Measurements from ENCODE around the gene SPOCK1.

SPOCK1 gene

DNA sequence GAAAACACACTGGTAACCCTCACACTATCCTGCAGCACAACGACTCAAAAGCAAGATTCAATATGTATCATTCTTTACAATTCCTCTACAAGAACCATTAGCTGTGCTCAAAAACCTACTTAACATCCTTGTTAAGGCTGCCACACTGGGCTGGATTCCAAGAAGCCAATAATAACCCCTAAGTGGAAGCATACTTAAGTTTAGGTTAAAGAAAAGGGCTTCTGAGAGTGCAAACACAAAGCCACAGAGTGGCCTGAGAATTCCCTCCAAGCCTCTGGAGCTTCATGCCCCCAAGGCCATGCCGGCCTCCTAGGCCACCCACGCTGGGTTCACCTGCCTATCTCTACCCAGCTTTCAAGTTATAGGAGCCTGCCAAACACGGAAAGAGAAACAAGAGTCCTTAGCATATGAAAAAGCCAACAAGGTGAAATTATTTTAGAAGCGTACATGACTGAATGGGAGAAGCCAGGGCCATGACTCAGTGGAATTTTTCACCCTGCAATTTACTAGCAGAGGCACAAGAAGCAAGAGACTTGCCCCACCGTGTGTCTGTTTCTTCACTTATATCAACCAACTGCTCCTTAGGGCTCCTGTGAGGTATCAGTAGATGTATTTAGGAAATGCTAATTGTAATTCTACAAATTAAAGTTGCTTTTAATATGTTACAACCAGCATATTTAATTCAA lies 293.0 kb downstream of the SPOCK1 start:
- Histone ChIP-seq H3K4me3 (ENCODE audit: insufficient read depth in 1 of 2, low read depth in 1 of 2, low read length in 2 of 2) (no peak overlapping the region), H3K18ac (ENCODE audit: low read depth in 1 of 2, low read length in 2 of 2) (no peak overlapping the region), H2AK5ac (ENCODE audit: low read length, severe bottlenecking) (no peak overlapping the region), H3K9me3 (ENCODE audit: control insufficient read depth, low read length) (no peaks in the 10 kb centered on the region), H3K23ac (ENCODE audit: low read length in 2 of 2) (no peak overlapping the region), H3K79me1 (replicated peaks; ENCODE audit: low read length, poor library complexity, severe bottlenecking) (no peaks in the 10 kb centered on the region), H3K4me2 (ENCODE audit: low read length, poor library complexity, severe bottlenecking) (no peak overlapping the region), H3K36me3 (ENCODE audit: control insufficient read depth in 1 of 2, insufficient read depth in 2 of 2, low read depth in 1 of 2, low read length in 2 of 2) (no peaks in the 10 kb centered on the region), H3K4me1 (ENCODE audit: control insufficient read depth, insufficient read depth, low read depth, low read length) (no peaks in the 10 kb centered on the region), H2BK15ac (ENCODE audit: low read depth, poor library complexity, severe bottlenecking) (no peak overlapping the region), H3K14ac (ENCODE audit: low read length in 2 of 2) (no peak overlapping the region), H3K4ac (ENCODE audit: low read depth in 1 of 2, low read length in 2 of 2) (no peak overlapping the region), H4K8ac (ENCODE audit: low read length) (no peak overlapping the region), H2BK12ac (ENCODE audit: low read length in 2 of 2) (no peak overlapping the region), H4K91ac (ENCODE audit: low read length) (no peak overlapping the region), H3K9ac (ENCODE audit: low read length) (no peak overlapping the region), H2BK5ac (ENCODE audit: low read depth, low read length, poor library complexity, severe bottlenecking) (no peak overlapping the region), H2AFZ (ENCODE audit: low read depth, low read length) (no peak overlapping the region), H2BK120ac (ENCODE audit: low read depth, low read length) (no peak overlapping the region), H3K27me3 (ENCODE audit: control insufficient read depth in 1 of 2, insufficient read depth in 1 of 2, low read length in 2 of 2) (no peaks in the 10 kb centered on the region), H3K27ac (ENCODE audit: low read length, poor library complexity, severe bottlenecking) (no peak overlapping the region)
- 65% methylated on average over 5 of the region's 6 CpGs for WGBS
- no peak for DNase-seq

DNA sequence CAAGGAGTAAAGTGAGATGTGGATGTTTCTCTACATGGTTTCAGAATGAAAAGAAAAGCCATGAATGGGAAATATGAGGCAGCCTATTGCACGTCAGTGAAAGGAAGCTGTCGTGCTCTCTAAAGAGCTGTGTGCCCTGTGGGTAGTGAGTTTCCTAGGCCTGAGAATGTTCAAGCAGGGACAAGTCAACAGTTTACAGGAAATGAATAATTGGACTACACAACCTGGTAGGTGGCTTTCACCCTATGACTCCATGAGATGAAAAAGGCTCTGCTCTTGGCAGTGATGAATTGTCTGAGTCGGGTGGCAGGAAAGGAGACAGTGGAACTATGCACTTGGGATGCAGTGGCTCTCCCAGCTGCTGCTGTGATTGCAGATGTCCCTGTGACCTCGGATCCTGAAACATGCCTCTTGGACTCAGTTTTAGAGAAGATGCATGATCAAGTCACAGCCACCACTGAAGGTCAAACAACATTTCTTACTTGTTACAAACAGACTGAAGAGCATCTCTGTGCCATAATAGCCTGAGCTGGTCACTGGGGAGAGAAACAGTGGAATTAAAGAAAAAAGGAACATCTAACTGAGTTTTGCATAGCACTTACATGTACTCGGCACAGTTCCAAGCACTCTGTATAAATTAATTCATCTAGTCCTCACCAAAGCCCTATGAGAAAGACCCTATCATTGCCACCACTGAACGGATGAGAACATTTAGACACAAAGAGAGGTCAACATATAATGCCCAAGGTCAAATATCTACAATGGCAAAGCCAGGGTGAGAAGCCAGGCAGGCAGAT lies 293.7 kb downstream of the SPOCK1 start:
- H3K27ac ChIP-seq (ENCODE audit: low read length, poor library complexity, severe bottlenecking): no peak overlapping the region
- no peak overlapping the region for H2AK5ac ChIP-seq (ENCODE audit: low read length, severe bottlenecking)

DNA sequence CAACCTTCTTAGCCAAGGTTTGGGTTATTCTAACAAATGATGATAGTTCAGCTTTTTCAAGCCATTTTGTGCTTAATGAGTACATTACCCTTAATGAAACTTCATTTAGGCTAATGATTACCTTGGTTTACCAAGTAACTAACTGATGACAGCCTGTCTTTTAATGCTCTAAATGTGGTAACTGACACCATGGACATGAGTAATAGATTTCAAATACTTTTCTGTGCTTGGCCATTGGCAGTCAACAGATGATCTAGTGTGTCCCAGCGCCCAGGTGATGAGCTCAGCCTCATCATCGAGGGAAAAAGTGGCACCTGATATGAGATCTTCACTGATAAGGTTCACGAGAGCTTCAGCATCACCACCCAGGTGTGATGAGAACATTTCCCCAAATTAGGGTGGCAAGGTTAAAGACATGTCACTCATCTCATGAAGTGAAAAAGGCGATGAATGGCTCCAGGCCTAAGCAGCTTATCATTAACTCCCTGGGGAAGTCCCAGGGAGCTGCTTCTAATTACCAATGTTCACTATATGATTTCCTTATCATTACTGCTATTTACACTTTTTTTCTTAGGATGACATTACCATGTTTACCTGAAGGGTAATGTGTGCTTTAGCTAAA lies 296.0 kb downstream of the SPOCK1 start:
- H3K23ac ChIP-seq (ENCODE audit: low read length in 2 of 2): no peak overlapping the region
- DNase-seq: no peak
- no peak overlapping the region for H2AK5ac ChIP-seq (ENCODE audit: low read length, severe bottlenecking)
- no peaks in the 10 kb centered on the region for H3K4me1 ChIP-seq (ENCODE audit: control insufficient read depth, insufficient read depth, low read depth, low read length)
- H2BK12ac ChIP-seq (ENCODE audit: low read length in 2 of 2): no peak overlapping the region
- no peak overlapping the region for H3K14ac ChIP-seq (ENCODE audit: low read length in 2 of 2)
- H3K4ac ChIP-seq (ENCODE audit: low read depth in 1 of 2, low read length in 2 of 2): no peak overlapping the region
- no peak overlapping the region for H3K18ac ChIP-seq (ENCODE audit: low read depth in 1 of 2, low read length in 2 of 2)
- no peak overlapping the region for H2BK15ac ChIP-seq (ENCODE audit: low read depth, poor library complexity, severe bottlenecking)
- no peak overlapping the region for H2BK120ac ChIP-seq (ENCODE audit: low read depth, low read length)
- no peak overlapping the region for H3K4me2 ChIP-seq (ENCODE audit: low read length, poor library complexity, severe bottlenecking)
- no peak overlapping the region for H2BK5ac ChIP-seq (ENCODE audit: low read depth, low read length, poor library complexity, severe bottlenecking)
- H3K9me3 ChIP-seq (ENCODE audit: control insufficient read depth, low read length): no peaks in the 10 kb centered on the region
- no peak overlapping the region for H3K9ac ChIP-seq (ENCODE audit: low read length)
- no peaks in the 10 kb centered on the region for H3K36me3 ChIP-seq (ENCODE audit: control insufficient read depth in 1 of 2, insufficient read depth in 2 of 2, low read depth in 1 of 2, low read length in 2 of 2)
- no peak overlapping the region for H3K4me3 ChIP-seq (ENCODE audit: insufficient read depth in 1 of 2, low read depth in 1 of 2, low read length in 2 of 2)
- WGBS: 52% methylated on average over 4 of the region's 4 CpGs
- H3K27ac ChIP-seq (ENCODE audit: low read length, poor library complexity, severe bottlenecking): no peak overlapping the region
- H4K91ac ChIP-seq (ENCODE audit: low read length): no peak overlapping the region
- no peaks in the 10 kb centered on the region for H3K79me1 ChIP-seq (replicated peaks; ENCODE audit: low read length, poor library complexity, severe bottlenecking)
- H2AFZ ChIP-seq (ENCODE audit: low read depth, low read length): no peak overlapping the region
- no peak overlapping the region for H4K8ac ChIP-seq (ENCODE audit: low read length)
- no peaks in the 10 kb centered on the region for H3K27me3 ChIP-seq (ENCODE audit: control insufficient read depth in 1 of 2, insufficient read depth in 1 of 2, low read length in 2 of 2)

More for the DNA sequence above, 293.7 kb downstream of the SPOCK1 start:
- H3K4me3 ChIP-seq (ENCODE audit: insufficient read depth in 1 of 2, low read depth in 1 of 2, low read length in 2 of 2): no peak overlapping the region
- no peak overlapping the region for H4K91ac ChIP-seq (ENCODE audit: low read length)
- H3K14ac ChIP-seq (ENCODE audit: low read length in 2 of 2): no peak overlapping the region
- H3K18ac ChIP-seq (ENCODE audit: low read depth in 1 of 2, low read length in 2 of 2): no peak overlapping the region
- no peaks in the 10 kb centered on the region for H3K36me3 ChIP-seq (ENCODE audit: control insufficient read depth in 1 of 2, insufficient read depth in 2 of 2, low read depth in 1 of 2, low read length in 2 of 2)
- no peak overlapping the region for H2BK12ac ChIP-seq (ENCODE audit: low read length in 2 of 2)
- no peaks in the 10 kb centered on the region for H3K9me3 ChIP-seq (ENCODE audit: control insufficient read depth, low read length)
- no peak overlapping the region for H3K4ac ChIP-seq (ENCODE audit: low read depth in 1 of 2, low read length in 2 of 2)
- no peak overlapping the region for H2BK5ac ChIP-seq (ENCODE audit: low read depth, low read length, poor library complexity, severe bottlenecking)
- no peak overlapping the region for H3K4me2 ChIP-seq (ENCODE audit: low read length, poor library complexity, severe bottlenecking)
- H3K4me1 ChIP-seq (ENCODE audit: control insufficient read depth, insufficient read depth, low read depth, low read length): no peaks in the 10 kb centered on the region
- no peak overlapping the region for H3K23ac ChIP-seq (ENCODE audit: low read length in 2 of 2)
- H2AFZ ChIP-seq (ENCODE audit: low read depth, low read length): no peak overlapping the region
- H3K27me3 ChIP-seq (ENCODE audit: control insufficient read depth in 1 of 2, insufficient read depth in 1 of 2, low read length in 2 of 2): no peaks in the 10 kb centered on the region
- no peak for DNase-seq
- no peak overlapping the region for H4K8ac ChIP-seq (ENCODE audit: low read length)
- H2BK15ac ChIP-seq (ENCODE audit: low read depth, poor library complexity, severe bottlenecking): no peak overlapping the region
- H3K9ac ChIP-seq (ENCODE audit: low read length): no peak overlapping the region
- 64% methylated on average over 6 of the region's 6 CpGs for WGBS
- H3K79me1 ChIP-seq (replicated peaks; ENCODE audit: low read length, poor library complexity, severe bottlenecking): no peaks in the 10 kb centered on the region
- no peak overlapping the region for H2BK120ac ChIP-seq (ENCODE audit: low read depth, low read length)

DNA sequence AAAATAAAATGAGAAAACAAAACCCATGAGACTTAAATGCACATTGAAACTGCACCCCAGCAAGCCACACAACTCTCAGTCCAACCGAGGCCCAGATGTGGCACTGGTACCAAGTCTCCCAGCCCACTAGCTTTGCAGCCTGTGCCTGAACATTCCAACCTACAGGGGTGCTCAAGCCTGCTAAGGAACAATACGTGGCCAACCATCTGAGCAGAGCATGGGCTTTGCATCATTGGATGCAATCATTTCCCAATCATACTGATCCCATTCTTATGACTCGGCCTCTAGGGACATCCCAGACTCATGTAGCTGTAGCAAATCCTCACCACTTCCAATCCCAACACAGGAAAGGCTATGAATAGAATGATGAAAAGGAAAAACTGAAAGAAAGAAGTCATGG lies 297.2 kb downstream of the SPOCK1 start:
- H2BK120ac ChIP-seq (ENCODE audit: low read depth, low read length): no peak overlapping the region
- peak; percentile 29 for DNase-seq
- no peaks in the 10 kb centered on the region for H3K4me1 ChIP-seq (ENCODE audit: control insufficient read depth, insufficient read depth, low read depth, low read length)
- H3K23ac ChIP-seq (ENCODE audit: low read length in 2 of 2): no peak overlapping the region
- no peaks in the 10 kb centered on the region for H3K36me3 ChIP-seq (ENCODE audit: control insufficient read depth in 1 of 2, insufficient read depth in 2 of 2, low read depth in 1 of 2, low read length in 2 of 2)
- no peak overlapping the region for H4K8ac ChIP-seq (ENCODE audit: low read length)
- H2BK12ac ChIP-seq (ENCODE audit: low read length in 2 of 2): no peak overlapping the region
- no peaks in the 10 kb centered on the region for H3K27me3 ChIP-seq (ENCODE audit: control insufficient read depth in 1 of 2, insufficient read depth in 1 of 2, low read length in 2 of 2)
- no peak overlapping the region for H2BK15ac ChIP-seq (ENCODE audit: low read depth, poor library complexity, severe bottlenecking)
- no peak overlapping the region for H3K14ac ChIP-seq (ENCODE audit: low read length in 2 of 2)
- H3K79me1 ChIP-seq (replicated peaks; ENCODE audit: low read length, poor library complexity, severe bottlenecking): no peaks in the 10 kb centered on the region
- no peak overlapping the region for H4K91ac ChIP-seq (ENCODE audit: low read length)
- no peak overlapping the region for H3K18ac ChIP-seq (ENCODE audit: low read depth in 1 of 2, low read length in 2 of 2)
- no peak overlapping the region for H3K4ac ChIP-seq (ENCODE audit: low read depth in 1 of 2, low read length in 2 of 2)
- no peak overlapping the region for H3K27ac ChIP-seq (ENCODE audit: low read length, poor library complexity, severe bottlenecking)
- no peak overlapping the region for H3K4me3 ChIP-seq (ENCODE audit: insufficient read depth in 1 of 2, low read depth in 1 of 2, low read length in 2 of 2)
- 53% methylated on average over 2 of the region's 3 CpGs for WGBS
- no peak overlapping the region for H2AFZ ChIP-seq (ENCODE audit: low read depth, low read length)
- no peak overlapping the region for H2BK5ac ChIP-seq (ENCODE audit: low read depth, low read length, poor library complexity, severe bottlenecking)
- no peak overlapping the region for H3K4me2 ChIP-seq (ENCODE audit: low read length, poor library complexity, severe bottlenecking)
- no peak overlapping the region for H2AK5ac ChIP-seq (ENCODE audit: low read length, severe bottlenecking)
- no peaks in the 10 kb centered on the region for H3K9me3 ChIP-seq (ENCODE audit: control insufficient read depth, low read length)
- no peak overlapping the region for H3K9ac ChIP-seq (ENCODE audit: low read length)
